NCI-H146 treated with DMSO at 0.1 percent for 48 hours (cell line): ENCODE measurements around the gene MSMP.

Experiments
- DNase-seq: peaks from one replicate; lab custom pipeline; 2025; ENCODE audit not compliant: unreplicated experiment; lab: John Stamatoyannopoulos, UW

The MSMP gene

DNA sequence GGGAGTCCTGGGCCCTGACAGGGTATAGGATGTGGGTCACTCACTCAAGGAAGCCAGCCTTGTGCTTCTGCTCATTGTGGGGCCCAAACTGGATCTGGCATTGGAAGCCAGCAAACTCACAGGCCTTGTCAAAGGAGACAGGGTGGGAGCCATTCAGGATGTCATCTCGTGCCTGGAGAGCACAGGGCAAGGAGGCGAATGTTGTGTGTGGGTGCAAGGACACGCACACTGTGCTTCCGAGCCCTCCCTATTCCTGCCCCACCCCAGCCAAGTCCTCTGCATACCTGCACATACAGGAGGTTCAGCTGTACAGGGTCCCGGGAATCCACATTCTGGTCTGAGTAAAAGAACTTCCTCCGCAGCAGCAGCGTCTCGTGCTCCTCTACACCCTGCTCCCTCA is 30.2 kb downstream of the MSMP start:
- no peak for DNase-seq

DNA sequence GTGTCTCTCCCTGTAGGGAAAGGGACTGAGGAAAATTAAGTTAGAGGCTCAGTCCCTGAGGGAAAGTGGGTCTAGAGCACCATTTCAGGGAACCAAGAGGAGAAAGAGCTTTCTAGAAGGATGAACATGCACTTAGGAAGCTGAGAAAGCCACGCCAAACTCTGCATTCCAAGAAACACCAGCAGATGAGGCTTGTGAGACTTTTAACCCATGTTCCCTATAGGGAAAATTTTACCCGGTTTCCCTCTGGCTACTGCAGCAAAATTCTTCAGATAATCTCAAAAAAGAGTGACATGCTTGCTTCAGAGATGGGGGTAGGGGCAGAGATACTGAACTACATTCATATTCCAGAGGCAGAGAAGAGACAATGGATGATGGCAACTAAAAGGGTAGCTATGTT is 30.6 kb downstream of the MSMP start:
- no peak for DNase-seq

DNA sequence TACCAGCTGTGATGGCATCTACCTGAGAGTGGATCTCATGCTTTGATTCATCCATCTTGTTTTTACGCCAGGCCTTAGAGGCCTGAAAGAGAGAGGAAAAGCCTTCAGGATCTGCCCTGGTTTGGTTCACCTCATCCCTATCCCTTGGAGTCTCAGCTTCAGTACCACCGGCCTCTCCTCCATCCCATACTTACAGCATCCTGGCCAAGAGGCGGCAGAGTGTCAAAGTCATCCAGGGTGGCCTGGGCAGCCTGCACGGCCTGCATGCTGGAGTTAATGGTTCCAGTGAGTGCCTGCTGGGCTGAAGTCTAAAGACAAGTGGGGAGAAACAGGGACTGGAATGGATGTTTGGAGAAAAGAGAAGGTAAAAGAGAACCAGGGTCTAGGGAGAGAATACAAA is 34.5 kb downstream of the MSMP start:
- DNase-seq, result no peak

DNA sequence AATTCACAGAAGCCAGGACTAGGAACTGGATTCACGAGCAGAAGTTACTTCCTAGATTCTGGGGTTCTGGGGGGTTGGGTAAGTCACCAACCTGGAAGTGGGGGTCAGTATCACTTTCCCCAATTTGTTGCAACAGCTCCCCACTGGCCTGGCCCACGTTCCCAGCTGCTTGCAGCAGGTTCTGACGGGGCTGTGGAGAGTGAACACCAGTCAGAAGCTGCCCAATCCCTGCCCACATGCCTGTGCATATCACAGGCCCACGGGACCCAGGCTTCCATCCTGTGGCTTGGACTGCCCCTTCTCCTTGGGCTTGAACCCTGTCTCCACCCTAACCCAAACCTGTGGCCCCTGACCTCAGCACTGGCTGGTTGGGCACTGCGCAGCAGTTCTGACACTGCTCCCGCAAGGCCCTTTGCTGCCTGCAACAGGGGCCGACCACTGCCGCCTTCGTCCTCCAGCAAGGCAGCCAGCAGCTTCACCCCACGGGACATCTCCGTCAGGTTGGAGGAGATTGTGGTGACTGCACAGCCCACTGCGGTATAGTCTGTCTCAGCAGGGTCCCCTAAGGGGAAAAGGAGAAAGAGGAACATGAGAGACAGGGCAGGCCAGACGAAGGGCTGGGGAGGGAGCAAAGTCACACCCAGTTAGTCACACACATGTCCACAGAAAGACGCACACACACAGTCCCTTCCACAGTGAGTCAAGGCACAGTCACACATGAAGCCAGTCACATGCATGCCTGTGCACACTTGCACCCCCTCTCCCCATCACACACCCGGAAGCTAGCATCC is 35.2 kb downstream of the MSMP start:
- no peak for DNase-seq

DNA sequence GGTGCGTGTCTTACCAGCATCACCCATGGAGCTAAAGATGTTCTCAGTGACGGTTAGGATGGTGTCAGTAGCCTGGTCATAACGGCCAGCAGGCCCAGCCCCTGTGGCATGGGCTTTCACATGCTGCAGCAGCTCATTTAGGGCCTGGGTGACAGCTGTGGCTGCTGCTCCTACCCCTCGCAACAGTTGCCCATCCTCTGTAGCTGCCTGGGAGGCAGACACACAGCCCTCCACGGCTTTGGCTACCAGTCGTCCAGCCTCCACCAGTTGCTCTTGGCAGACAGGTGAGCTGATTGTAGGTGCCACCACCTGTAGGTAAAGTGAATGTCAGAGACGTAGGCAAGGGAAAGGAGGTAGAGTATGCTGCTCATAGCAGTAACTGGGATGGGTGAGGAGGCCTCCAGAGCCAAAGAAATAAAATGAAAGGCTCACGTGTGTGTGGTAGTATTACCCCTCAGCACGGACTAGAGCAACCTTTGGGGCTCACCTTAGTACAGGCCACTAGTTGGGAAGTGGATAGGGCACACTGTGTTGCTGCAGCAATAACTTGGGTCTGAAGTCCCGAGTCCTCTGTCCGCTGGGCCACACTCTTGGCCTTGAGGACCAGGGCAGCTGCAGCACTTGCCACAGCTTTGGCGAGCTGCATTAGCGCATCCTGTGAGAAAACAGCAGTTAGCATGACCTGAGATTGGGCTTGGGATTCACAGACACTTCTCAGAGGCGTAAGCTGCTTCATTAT is 36.8 kb downstream of the MSMP start:
- DNase-seq, result no peak

DNA sequence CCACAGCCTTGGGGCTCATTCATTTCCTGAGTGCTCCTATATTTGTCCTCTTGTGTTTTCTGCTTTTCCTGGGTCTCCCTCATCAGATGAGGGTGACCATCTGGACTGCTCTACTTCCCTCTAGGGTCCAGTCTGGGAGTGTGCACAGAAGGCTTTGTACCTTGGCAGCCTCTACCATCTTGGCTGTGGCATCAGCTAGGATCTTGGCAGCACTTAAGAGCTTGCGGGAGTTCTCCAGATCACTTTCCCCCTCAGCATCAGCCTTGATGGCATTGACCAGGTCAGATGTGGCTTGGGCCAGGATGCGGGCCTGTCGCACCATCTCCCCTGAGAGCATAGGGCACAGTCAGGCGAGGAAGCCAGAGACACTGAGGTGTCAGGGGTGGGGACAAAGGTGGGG is 37.8 kb downstream of the MSMP start:
- no peak for DNase-seq

DNA sequence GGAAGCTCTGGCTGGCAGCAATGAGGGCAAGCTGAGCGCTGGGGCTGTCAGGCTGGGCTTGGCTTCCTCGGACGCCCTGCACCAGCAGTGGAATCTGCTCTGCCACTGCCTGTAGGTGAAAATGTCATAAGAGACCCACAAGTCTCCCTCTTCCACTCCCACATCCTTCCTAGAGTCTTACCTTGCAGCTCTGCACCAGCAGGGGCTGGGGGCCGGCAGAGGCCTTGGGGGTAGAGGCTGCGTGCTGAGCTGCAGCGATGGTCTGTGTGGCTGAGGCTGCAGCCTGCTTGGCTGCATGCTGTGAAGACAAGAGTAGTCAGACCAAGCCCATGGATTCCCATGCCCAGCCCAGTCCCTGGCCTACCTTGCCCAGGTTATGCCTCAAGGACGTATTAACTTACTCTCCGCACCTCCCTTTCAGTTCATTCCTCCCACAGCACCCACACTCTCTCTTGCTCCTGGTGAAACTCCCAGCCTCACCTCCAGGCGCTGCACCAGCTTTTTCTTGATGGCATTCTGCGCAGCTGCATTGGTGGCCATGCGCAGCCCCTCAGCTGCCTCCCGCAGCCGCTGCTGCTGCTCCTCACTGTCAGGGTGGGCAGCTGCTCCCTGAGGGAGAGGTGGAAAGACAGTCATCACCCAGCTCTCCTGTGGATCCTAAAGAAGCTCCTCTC is 39.4 kb downstream of the MSMP start:
- DNase-seq, result no peak

DNA sequence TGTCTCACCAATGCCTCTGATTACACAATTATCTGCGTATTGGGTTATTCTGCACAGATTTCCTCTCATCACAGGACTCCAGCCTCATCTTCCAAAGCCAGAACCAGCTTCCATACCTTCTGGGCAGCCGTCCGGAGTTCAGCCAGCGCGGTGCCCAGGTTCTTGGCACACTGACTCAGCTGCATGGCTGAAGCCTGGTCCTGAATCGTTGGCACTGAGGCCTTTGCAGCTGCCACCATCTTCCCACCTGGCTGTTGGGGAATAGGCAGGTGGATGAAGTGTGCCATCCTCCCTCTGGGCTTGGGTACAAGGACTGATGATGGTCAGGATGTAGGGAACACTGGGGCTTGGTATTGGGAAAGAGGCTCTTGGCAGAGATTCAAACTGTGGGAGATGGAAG is 40.0 kb downstream of the MSMP start:
- DNase-seq, result no peak

DNA sequence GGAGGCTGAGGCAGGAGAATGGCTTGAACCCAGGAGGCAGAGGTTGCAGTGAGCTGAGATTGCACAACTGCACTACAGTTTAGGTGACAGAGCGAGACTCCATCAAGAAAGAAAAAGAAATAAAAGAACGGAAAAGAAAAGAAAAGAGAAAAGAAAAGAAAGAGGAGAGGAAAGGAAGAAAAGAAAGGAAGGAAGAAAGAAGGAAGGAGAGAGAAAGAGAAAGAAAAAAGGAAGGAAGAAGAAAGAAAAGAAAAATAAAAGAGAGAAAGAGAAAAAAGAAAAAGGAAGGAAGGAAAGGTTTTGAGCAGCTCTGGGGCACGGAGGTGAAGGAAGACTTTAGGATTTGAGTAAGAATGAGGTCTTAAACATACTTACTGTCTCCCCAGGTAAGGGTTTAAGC is 40.5 kb downstream of the MSMP start:
- DNase-seq, result no peak

DNA sequence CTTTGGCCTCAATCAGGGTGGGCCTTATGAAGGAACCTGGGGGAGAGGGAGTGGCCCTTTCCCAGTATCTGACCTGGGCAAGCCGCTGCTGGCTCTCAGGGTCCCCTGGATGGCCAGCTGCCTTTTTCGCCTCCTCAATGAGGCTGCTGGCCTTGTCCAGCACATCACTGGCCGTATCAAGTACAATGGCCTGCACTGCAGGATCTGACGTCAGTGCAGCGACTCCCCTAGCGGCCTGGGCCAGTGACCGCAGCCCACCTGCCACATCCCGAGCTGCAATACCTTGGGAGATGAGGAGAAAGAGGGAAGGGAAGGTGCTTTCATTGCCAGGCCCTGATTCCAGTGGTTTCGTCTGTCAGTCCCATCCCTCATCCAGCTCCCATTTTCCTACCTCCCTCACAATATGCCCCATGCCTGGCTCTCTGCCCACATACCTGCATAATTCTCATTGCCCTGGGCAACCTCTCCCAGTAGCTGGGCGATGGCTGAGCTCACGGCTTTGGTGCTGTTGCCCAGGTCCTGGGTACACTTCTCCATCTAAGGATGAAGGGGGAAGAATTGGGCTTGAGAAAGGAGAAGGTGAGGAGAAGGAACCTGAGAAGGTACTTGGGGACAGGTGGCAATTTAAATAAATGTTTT is 41.2 kb downstream of the MSMP start:
- DNase-seq, result no peak

DNA sequence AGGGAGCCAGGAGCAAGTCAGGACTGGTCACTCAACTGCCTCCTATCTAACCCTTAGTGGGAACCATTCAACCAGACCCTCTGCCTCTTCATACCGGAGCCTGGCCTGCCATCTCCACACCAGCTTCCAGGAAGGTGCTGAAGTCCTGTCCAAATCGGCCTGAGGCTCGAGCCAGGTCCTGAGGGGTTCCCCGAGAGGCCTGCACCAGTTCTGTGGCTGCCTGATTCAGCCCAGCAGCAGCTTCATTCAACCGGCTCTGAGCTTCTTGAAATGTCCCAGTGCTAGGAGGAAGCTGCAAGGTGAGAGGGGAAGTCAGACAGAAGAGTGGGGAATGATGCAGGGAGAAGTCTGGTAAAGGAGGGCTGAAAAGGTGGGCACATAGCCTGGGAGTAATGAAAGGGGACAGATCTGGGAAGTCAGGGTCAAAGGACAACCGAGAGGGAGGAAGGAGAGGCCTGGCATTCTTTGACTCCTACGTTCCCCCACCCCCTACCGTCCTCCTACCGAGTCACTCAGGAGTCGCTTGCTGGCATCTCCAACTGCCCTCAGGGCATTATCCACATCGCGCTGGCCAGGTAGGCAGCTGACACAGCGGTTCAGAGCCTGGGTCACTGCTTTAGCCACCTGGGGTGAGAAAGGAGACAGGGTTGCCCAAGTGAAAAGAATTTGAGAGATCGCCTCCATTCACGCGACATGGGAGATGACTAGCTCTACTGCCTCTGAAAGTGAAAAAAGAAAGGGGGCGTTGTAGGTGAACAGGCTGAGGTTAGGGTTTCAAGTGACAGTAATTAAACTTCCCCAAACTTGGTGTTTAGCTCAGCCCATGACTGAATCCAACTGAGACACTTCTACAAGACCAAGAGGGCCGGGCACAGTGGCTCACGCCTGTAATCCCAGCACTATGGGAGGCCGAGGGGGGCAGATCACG is 42.3 kb downstream of the MSMP start:
- DNase-seq, result no peak

DNA sequence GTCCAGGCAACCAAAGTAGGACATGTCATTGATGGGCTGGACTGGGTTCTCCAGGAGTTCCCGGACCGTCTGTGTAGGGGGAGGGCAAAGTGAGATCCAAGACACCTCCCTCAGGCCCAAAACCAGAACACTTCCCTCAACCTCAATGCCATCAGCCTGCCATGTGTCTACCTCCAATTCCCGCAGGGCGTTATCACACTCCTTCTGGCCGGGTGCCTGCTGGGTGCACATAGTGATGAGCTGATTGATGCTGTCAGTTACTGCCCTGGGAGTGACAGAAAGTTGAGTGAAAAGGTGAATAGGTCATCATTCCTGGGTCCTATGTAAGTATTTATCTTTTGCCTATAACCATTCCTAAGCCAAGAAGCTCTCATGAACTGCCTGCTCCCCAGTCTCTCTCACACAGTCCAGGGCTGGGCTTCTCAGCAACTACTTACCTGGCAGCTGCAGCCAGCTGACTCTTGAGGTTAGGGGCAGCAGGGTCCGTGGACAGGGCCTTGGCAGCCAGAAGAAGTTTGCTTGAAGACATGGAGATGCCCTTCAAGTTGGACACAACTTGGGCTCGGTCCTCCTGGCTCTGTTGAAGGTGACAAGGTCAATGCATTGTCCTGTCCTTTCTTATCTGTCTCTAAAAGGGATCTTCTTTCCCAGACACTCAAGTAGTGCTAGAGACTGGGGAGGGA is 43.1 kb downstream of the MSMP start:
- DNase-seq, result no peak

DNA sequence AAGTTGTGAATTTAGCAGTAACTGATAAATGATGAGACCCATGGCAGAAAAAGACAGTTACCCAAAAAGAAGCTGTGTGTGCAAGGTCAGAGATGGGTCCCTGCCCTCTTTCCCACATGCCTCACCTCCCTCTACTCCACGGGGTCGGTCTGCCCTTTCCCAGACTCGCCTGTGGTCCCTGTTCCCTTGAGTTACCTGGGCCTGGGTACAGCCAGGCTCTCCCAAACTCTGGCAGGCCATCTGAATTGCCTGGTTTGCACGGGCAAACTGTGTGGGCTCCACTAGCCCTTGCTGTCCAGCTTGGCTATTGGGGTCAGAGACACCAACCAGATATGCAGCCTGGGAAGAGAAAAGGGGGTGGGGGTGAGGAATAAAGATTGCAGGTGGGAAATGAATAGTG is 45.9 kb downstream of the MSMP start:
- no peak for DNase-seq

DNA sequence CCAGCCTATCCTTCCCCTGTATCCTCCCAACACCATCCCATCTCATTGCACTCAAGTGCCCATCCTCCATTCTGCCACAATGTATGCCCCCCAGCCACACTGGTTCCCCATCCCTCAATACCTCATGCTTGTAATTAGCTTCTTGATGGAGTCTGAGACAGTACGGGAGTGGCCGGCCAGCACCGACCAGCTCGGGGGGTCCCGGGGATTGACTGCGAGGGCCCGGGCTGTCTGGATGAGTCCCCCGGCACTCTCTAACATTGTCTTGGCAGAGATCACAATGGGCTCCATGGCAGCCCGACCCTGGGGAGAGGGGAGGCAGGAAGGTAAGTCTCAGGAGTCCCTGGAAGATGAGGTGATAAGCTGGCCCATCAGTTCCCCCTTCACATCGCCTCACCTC is 47.1 kb downstream of the MSMP start:
- DNase-seq, result no peak

DNA sequence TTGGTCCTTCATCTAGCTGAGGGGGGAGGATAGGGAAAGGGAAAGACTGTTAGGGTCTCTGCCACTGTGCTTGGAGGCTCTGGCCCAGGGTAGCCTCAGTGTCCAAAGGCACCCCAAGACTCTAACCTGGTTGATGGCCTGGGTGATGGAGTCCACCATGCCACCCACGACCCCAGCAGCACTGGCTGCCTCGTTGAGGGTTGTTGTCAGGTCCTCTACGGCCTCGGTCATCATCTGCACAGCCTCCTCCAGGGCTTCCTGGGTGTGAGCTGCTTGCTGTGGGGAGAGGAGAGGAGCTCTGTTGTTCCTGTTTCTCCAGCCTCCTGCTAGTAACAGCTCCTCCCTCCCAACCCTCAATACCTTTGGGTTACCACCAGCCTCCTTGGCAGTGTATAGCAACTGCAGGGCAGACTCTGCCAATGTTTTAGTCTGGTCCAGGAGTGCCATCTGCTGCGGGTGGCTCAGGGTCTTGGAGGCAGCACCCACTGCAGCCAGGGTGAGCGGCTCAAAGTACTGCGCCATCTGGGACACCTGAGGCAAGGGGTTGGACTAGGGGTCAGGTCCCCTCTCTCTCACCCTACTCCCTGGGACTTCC is 48.1 kb downstream of the MSMP start:
- no peak for DNase-seq

DNA sequence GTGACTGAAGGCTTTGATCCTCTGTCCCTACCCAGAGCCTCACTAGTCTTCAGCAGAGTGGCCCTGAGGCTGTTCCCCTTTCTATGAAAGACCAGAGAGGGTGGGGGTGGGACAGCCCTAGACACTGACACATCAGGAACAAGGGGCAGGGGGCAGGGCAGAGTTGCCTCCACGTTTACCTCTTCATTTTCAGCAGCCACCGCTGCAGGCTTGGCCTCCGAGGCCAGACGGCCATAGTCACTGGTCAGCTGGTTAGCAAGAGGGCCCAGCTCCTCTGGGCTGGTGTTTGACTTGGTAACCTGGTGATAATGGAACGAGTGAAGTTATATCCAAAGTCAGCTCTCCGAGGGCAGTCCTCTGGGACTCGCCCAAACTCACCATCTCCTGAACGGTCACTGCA is 48.7 kb downstream of the MSMP start:
- DNase-seq, result no peak

DNA sequence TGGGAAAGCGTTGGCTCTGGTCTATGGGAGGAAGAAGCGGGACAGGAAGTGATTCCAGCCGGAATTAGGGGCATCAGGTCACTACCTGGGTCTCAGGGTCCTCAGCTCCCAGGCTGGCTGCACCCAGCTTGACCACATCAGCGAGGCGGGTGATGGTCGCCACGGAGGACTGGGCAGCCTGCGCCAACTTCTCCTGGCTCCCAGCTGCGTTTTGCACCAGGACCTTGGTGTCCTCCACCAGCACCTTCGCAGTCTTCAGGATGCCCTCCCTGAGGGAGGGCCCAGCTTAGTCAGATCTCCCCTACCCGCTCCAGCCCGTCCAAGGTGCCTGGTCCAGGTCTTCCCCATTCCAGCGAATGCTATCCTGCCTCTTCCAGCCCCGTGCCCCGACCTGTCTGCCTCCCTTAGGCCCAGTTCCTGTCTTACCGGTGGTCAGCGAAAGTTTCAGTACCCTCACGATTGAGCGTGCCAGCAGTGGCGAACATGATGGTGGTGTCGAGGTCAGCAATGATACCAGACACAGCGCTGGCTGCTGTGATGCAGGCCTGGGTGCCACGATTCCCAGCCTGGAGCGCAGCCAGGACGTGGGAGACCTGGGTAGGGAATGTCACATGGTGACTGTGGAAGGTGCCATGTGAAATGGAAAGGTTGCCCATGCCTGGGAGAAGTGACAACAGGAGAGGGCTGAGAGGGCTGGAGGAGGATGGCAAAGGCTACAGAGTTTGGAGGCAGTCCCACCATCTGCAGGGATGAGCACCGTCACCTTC is 50.0 kb downstream of the MSMP start:
- no peak for DNase-seq
